HG03460 (cell line): ENCODE results near the gene TXNDC15.
A peak's percentile ranks its signal among the peaks of the same experiment; 100 is the strongest.
"Not testable (repeated sequence)": the region's sequence is repeated elsewhere in the genome, so short reads cannot be mapped to it uniquely, and the experiment has no call there.

ENCODE experiments used
- ATAC-seq: cut with Tn5 transposase; IDR thresholded peaks from one replicate; pipeline ENCODE4 v1.9.1; 2021; ENCODE audit not compliant: unreplicated experiment

TXNDC15 gene, protein sequence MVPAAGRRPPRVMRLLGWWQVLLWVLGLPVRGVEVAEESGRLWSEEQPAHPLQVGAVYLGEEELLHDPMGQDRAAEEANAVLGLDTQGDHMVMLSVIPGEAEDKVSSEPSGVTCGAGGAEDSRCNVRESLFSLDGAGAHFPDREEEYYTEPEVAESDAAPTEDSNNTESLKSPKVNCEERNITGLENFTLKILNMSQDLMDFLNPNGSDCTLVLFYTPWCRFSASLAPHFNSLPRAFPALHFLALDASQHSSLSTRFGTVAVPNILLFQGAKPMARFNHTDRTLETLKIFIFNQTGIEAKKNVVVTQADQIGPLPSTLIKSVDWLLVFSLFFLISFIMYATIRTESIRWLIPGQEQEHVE

DNA sequence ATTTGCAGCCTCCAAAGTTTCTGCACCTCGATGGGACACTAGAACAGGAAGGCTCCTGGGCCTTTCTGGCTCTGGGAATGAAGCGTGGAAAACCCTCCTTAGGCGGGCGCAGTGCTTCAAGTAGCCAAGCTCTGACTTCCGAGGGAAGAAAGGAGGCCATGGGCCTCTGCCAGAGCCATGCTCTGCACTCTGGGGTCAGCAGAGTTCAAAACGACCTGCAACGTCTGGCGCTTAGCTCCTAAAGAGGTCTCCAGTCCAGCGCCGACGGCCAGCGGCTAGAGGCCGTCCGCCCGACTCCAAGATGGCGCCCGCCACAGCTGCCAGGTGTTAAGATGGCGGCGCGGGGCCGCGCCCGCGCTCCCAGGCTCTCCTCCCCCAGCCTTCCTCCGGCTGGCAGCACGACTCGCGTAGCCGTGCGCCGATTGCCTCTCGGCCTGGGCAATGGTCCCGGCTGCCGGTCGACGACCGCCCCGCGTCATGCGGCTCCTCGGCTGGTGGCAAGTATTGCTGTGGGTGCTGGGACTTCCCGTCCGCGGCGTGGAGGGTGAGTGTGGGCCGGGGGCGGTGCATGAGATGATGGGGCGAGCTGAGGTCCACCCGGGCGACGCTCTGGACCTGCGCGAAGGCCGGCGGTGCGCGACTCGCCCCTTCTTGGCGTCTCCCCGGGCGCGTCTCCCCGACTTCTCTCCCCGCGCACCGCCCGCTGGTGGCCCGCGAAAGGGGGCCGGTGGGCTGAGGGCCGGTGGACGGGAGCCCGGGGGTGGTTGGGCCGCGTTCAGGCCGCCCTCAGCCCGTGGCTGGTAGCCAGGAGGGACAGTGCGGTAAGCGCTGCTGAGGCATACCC lies at the start of gene TXNDC15:
Gene TXNDC15, plus strand, starts transcription at position 385 of the 844 bp plus-strand sequence. Its CDS starts 57 bp downstream, at position 442.
- ATAC-seq = peak; percentile 83

DNA sequence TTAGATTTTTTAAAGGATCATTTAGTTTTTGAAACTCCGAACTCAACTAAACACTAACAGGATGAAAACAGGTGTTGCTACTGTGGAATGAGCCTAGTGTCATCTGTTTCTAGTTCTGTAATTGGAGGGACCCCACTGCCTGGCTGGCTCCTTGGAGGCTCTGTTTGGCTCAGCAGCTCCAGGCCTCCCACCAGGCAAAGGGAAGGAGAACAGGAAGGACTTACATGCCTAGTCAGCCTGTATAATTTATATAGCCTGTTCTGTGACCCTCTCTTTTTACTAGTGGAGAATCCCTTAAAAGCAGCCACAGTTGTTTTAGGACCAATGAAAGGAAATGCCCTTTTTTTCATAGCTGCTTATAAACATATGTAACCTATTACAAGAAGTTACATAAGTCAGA lies 49.5 kb upstream of the TXNDC15 start:
- no peak for ATAC-seq

DNA sequence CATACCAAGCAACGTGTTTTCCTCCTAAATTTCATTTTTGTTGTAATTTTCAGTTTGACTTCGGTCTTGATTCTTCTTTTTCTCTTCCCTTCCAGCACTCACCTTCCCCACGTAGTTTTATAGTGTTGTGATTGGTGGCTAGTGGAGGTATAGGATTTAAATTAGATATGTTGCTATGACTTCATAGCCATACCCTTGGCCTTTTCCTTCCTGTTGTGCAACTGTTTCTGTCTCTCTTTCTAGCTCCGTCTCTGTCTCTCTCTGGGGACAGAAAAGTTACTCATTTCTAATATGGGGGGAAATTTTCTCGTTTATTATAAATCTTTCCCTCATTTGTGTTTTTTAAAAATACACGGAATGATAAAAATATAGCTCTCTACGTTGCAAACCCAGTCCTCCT lies 49.0 kb upstream of the TXNDC15 start:
- no peak for ATAC-seq

DNA sequence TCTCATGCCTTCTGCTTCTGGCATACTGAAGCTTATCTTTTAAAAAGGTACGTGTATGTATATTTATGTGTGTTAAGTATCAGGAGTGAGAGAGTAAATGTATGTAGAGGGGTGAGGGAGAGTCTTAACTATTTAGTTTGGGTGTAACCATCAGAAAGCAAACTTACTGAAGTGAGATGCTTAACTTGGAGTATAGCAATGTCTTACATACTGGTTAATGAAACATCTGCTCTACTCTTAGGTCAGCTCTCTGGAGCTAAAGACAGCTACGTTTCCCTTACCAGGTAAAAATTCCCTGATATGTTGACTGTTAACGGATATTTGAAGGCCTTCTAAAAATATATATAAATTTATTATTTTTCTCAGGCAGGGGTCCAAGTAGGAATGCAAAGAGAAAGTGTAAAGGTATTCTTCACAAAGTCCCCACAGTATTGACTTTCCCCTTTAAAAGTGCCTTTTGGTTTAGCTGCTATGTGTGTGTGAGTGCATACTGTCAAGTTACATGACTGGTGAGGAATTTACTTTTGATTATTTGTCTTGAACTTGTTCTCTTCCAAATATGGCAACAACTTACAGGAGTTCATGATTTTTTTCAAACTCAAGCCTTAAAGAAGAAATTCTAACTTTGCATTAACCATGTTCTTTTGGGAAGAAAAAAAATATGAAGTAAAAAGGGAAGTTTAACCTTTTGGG lies 40.7 kb upstream of the TXNDC15 start:
- no peak for ATAC-seq

DNA sequence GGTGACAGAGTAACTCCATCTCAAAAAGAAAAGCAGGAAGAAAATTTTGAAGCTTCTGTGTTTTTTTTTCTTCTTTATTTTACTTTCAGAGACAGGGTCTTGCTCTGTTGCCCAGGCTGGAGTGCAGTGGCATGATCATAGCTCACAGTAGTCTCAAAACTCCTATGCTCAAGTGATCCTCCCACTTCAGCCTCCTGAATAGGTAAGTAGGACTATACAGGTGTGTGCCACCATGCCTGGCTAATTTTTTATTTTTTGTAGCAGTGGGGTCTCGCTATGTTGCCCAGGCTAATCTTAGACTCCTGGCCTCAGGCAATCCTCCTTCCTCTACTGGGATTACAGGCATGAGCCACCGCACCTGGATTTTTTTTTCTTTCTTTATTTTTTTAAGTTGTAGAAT lies 38.5 kb upstream of the TXNDC15 start:
- no peak for ATAC-seq

DNA sequence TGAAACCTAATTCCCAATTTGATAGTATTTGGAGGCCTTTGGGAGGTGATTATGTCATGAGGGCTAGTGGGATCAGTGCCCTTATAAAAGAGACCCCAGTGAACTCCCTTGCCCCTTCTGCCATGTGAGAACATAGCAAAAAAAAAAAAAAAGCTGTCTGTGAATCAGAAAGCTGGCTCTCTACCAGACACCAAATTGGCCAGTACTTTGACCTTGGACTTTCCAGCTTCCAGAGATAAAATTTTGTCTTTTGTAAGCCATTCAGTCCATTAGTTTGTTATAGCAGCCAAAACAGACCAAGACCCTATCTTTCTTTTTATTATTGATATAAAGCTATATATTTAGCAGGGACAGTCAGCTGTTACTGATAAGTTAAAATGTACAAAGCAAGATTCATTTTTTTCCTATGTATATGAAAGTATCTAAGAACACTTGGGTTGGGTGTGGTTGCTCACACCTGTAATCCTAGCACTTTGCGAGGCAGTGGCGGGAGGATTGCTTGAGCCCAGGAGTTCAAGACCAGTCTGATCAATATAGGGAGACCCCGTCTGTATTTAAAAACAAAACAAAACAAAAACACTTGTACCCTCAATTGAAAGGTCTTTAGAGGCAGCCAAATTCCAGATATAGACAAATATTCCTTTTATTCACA lies 36.5 kb upstream of the TXNDC15 start:
- no peak for ATAC-seq

DNA sequence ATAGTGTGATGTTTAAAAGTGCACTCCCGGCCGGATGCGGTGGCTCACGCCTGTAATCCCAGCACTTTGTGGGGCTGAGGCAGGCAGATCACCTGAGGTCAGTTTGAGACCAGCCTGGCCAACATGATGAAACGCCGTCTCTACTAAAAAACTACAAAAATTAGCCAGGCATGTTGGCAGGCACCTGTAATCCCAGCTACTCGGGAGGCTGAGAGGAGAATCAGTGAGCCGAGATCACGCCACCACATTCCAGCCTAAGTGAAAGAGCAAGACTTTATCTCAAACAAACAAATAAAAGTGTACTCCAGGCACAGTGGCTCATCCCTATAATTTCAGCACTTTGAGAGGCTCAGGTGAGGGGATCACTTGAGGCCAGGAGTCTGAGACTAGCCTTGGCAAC lies 35.8 kb upstream of the TXNDC15 start:
- not testable (repeated sequence) for ATAC-seq

DNA sequence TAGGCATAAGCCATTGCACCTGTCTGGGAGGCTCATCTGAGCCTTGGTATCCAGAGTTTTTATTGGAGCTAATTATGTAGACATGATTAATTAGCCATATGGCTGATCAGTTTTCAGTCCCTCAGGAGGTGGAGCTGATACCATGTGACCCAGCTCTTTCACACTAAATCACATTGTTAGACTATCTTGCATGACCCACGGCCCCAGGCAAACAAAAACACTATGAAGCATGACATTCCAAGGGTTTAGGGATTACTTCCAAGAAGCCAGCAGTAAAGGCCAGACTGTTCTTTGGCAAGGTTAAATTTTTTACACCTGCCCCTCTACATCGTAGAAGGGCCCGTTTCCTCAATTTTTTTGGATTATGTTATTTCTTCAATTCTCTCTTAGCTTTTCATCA lies 33.4 kb upstream of the TXNDC15 start:
- ATAC-seq = no peak

DNA sequence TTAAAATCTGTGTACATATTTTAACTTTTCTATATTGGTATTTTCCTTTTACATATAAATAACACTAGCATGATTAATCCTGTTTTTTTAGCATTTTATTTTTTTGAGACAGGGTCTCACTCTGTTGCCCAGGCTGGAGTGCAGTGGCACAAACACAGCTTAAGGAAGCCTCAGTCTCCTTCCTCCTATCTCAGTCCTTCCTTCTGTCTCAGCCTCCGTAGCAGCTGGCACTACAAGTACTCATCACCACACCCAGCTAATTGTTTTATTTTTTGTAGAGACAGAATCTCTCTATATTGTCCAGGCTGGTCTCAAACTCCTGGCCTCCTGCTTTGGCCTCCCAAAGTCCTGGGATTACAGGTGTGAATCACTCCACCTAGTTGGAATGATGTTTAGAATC lies 29.9 kb upstream of the TXNDC15 start:
- no peak for ATAC-seq

DNA sequence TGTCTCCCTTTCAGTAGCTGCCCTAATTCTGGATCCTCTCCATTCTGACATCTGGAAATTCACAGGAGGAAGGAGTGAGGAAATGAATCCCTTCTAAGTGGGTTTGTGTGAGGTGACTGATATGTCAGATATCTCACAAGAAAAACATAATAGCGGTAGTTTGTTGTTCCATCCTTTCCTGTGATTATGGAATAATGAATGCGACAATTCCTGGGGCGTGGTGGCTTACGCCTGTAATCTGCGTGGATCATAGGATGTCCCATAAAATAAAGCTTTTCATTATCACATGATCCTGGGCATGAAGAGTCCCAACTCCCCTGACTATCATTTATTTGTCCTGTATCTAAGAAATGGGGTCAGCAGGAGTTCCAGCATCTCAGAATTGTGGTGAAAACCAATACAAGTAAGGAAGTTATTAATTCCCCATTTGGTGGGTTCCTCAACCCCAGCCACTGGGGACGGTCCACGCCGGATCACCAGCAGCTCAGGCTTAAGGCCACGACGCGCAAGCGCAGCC lies 28.8 kb upstream of the TXNDC15 start:
- no peak for ATAC-seq

DNA sequence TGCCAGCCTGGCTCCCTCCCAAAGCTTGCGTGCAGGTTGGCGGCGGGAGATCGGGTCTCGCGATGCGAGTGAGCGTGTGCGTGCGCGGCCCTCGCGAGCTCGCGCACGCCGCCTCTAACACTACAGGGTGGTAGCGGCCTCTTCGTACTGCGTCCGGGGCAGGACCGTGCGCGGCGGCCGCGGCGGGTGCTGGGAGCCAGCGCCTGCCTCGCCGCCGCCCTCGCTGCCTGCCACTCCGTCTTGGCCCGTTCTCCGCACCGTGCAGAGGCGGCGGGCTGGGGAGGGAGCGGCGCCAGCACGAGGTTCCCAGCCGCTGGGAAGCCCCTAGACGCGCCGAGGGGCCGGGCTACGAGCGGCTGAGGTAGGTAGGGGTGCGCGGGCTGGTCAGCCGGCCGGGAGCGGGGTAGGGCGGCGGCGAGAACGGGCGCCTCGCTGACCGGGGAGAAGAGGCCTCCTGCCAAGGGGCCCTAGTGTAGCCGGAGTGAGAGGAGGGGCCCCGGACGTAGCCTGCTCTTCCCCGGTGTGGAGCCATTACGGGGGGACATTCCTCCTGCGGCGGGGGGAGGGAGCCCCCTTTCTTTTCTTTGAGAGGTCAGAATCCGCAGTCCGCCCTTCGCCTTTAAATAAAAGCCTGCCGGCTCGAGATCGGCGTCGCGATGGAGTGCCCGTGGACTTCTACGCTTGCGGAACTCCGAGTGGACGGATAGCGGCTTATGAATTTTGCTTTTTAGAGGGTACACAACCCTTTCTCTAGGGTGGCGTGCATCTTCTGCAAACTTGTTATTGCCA lies 28.1 kb upstream of the TXNDC15 start, which contains the start of gene C5orf24:
Gene C5orf24, plus strand, starts transcription at position 117 of the 789 bp plus-strand sequence. CDS start 8,933 bp downstream, outside the sequence.
- peak; percentile 92 for ATAC-seq

DNA sequence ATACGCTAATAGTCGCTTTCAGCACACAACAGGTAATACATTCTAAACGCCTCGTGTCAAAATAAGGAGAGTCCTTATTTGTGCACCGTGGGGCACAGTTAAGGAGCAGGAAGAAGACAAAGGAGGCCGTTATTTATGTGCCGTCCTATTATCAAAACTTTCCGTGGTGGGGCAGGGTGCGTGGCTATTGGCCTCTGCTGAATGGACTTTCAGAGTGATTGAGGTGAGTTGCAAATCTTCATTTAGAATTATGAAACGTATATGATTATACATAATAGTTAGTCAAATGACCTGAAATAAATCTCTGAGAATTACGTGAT lies 27.6 kb upstream of the TXNDC15 start:
- ATAC-seq = peak; percentile 7

DNA sequence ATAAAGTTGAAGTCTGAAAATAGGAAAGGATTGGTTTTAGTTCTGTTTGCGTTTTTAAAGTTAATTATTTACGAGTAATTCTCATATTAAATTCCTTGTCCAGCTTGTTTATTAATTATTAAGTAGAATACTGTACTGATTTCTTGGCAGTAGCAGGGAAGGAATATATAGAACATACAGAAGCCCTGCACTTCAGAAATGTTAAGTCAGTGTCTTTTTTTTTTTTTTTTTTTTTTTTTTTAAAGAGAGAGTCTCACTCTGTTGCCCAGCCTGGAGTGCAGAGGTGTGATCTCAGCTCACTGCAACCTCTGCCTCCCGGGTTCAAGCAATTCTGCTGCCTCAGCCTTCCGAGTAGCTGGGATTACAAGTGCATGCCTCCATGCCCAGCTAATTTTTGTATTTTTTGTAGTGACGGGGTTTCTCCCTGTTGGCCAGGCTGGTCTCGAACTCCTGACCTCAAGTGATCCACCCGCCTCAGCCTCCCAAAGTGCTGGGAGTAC lies 24.7 kb upstream of the TXNDC15 start:
- not testable (repeated sequence) for ATAC-seq

DNA sequence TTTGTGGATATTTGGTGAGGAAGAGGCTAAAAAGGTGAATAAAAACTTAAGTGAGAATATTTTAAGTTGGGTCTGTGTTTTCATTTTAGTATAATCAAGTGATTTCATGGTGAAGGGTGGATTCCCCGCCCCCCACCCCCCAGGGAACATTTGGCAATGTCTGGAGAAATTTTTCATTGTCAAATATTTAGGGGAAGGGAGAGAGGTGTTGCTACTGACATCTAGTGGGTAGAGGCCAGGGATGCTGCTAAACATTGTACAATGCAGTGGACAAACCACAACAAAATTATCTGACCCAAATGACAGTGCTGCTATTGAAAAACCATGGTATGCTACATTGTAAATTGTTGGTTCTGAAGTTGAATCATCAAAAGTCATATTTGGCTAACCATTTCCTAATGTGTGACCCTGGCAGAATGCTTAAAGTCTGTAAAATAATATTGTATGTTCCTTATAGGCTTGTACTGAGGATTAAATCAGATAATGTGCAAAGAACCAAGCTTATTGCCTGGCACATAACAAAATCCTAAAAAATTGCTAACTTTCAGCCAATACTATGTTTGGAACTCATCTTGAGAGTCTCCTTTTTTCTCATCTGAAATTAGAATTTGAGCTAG lies 22.8 kb upstream of the TXNDC15 start:
- no peak for ATAC-seq

DNA sequence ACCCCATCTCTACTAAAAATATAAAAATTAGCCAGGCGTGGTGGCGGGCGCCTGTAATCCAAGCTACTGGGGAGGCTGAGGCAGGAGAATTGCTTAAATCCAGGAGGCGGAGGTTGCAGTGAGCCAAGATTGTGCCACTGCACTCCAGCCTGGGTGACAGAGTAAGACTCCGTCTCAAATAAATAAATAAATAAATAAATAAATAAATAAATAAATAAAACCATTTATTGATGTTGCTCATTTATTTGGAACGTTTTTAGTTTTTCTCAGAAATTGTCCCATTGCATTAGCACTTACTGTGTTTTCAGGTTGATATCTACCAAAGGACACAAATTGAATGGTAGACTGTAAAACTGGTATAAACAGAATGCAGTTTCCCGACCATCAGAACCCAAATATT lies 17.7 kb upstream of the TXNDC15 start:
- not testable (repeated sequence) for ATAC-seq

DNA sequence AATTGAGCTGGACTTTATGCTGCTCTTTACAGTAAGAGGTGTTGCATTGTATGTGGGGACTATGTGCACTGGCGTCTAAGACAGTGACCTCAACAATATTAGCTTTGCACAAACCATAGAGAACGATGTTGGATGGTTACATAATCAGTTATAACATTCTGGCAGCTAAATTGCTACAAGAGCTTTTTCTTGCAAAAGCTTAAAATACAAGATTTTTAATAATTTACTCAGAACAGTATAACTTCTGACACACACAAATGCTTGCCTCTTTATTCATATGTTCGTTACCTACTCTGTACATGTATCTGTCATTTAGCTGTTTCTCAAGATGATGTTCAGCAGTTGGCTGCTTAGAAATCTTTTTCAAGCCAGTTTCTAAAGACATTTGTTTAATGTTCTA lies 16.8 kb upstream of the TXNDC15 start:
- ATAC-seq = no peak

DNA sequence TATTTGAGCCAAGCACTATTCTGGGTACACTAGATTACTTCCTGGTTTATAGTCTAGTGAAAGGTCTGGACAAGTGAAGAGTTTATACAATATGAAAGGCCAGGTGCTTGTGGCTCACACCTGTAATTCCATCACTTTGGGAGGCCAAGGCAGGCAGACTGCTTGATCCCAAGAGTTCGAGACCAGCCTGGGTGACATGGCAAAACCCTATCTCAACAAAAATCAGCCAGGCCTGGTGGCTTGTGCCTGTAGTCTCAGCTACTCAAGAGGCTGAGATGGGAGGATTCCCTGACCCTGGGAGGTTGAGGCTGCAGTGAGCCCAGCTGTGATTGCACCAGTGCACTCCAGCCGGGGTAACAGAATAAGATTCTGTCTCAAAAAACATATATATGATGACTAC lies 9.5 kb upstream of the TXNDC15 start:
- ATAC-seq = no peak

DNA sequence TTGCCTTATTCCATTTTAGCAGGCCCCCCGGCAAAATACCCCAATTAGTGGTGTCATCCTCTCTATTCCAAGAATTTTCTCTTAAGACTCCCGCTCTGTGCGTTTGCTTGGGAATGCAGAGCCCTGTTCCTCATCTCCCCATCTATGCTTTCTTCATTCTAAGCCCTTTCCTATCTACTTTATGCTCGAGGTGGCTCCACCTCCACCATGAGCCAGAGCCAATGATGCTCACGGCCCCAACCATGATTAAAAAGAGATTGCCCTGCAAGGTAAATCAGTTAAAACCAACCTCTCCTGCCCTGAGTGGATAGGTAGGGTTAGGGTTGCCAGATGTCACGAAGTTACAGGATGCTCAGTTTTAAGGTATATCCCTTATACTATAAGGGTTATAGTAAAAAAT lies 677 bp upstream of the TXNDC15 start:
- no peak for ATAC-seq

DNA sequence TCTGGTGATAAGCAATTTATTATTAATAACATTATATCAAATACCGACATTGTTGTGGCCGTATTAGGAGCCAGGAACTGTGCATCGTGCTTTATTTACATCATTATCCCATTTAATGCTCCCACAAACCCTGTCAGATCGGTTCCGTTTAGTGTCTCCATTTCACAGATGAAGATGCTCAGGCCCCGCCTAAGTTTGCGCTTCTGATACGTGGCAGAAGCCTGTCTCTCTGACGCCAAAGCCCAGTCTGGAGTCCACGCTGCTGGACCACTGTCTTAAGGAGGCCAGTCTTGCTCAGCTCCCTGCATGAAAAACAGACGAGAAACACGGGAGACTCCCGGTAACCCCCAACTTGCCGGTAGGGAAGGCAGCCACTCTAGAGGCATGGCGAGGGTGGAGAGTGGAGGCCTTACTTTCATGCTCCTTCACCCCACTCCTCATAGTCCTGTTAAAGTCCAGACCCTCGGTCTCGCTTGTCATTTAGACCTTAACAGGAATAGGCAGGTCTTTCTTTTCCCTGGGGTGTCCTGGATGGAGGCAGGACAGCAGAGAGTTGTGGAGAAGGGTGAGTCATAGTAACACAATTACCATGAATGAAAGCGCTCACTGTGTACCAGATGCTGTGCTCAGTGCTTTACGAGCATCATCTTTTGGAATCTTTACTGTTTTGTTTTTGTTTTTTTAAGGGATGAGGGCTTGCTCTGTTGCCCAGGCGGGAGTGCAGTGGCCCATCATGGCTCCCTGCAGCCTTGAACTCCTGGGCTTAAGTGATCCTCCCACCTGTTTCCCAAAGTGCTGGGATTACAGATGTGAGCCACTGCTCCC lies 872 bp downstream of the TXNDC15 start:
- ATAC-seq = peak; percentile 31
